Activated gamma-delta T cell treated with anti-CD3 and anti-CD28 coated beads, Interleukin-2, amount 50 U/mL, for 16 hours (primary cell): ENCODE data around the gene CAMP.
"Not testable (repeated sequence)": the region's sequence is repeated elsewhere in the genome, so short reads cannot be mapped to it uniquely, and the experiment has no call there.

Experiments
- DNase-seq: peaks from one replicate; pipeline ENCODE4 v3.0.0-alpha.2; 2020; ENCODE audit warnings: low read depth

Gene CAMP

DNA sequence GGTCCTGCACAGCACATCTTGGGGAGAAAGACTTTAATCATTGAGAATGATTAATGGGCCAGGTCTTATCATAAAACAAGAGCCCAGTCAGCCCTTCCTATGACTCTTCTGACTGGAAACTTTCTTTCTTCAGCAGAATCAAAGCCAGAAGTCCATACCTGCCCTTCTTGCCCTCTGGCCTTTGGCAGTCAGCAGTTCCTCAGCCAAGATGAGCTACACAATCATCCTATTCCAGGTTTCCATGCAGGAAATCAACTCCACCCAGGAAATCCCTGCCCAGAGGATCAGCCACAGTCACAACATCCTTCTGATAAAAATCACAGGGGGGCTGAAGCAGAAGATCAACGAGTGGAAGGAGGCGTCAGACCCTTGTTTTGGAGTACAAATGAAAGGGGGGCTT lies 44.5 kb downstream of the CAMP start:
- no peak for DNase-seq

DNA sequence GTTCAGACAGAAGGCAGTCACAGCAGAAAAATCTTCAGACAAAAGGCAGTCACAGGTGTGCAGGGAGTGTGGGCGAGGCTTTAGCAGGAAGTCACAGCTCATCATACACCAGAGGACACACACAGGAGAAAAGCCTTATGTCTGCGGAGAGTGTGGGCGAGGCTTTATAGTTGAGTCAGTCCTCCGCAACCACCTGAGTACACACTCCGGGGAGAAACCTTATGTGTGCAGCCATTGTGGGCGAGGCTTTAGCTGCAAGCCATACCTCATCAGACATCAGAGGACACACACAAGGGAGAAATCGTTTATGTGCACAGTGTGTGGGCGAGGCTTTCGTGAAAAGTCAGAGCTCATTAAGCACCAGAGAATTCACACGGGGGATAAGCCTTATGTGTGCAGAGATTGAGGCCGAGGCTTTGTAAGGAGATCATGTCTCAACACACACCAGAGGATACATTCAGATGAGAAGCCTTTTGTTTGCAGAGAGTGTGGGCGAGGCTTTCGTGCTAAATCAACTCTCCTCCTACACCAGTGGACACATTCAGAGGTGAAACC lies 45.2 kb downstream of the CAMP start:
- DNase-seq: peak; percentile 71

DNA sequence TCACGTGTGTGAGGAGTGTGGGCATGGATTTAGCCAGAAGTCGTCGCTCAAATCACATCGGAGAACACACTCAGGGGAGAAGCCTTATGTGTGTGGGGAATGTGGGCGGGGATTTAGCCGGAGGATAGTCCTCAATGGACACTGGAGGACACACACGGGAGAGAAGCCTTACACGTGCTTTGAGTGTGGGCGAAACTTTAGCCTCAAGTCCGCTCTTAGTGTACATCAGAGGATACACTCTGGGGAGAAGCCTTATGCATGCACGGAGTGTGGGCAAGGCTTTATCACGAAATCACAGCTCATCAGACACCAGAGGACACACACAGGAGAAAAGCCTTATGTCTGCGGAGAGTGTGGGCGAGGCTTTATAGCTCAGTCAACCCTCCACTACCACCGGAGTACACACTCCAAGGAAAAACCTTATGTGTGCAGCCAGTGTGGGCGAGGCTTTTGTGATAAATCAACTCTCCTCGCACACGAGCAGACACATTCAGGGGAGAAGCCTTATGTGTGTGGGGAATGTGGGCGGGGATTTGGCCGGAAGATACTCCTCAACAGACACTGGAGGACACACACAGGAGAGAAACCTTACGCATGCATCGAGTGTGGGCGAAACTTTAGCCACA lies 45.8 kb downstream of the CAMP start:
- DNase-seq: no peak

DNA sequence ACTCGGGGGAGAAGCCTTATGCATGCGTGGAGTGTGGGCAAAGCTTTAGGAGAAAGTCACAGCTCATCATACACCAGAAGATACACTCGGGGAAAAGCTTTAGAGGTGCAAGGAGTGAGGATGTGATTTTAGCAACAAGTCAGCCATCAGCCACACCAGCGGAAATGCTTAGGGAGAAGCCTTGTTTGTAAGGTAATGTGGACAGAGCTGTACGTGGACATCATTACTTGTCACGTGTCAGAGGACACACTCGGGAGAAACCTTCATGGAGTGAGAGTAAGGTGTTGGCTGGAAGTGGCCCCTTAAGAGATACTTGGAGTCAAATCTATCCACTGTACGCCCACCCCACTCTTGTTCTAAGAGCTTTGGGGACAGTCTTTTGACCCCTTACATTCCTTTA lies 46.3 kb downstream of the CAMP start:
- no peak for DNase-seq

DNA sequence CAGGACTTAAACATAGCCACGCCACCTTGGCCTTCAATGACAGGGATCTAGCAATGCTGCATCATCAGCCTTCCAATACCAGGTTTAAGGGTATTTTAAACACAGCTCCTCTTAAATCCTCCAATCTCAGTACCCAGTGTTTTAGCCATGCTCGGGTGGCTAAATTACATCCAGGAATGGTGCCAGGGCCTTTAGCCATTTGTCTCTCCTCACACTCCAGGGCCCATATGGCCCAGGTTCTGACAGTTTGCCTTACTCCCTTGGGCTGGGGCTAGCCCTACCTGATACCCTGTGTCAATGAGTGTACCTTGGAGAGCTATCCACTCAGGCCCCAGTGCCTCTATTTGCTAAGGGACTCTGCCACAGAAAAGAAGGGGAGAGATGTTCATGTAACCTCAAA lies 47.0 kb downstream of the CAMP start:
- DNase-seq: no peak

DNA sequence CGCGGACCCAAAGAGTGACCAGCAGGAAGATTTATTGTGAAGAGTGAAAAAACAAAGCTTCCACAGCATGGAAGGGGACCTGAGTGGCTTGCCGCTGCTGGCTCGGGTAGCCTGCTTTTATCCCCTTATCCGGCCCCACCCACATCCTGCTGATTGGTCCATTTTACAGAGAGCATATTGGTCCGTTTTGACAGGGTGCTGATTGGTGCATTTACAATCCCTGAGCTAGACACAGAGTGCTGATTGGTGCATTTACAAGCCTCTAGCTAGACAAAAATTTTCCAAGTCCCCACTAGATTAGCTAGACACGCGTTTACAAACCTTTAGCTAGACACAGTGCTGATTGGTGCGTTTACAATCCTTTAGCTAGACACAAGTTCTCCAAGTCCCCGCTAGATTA lies 47.9 kb downstream of the CAMP start:
- DNase-seq: not testable (repeated sequence)

DNA sequence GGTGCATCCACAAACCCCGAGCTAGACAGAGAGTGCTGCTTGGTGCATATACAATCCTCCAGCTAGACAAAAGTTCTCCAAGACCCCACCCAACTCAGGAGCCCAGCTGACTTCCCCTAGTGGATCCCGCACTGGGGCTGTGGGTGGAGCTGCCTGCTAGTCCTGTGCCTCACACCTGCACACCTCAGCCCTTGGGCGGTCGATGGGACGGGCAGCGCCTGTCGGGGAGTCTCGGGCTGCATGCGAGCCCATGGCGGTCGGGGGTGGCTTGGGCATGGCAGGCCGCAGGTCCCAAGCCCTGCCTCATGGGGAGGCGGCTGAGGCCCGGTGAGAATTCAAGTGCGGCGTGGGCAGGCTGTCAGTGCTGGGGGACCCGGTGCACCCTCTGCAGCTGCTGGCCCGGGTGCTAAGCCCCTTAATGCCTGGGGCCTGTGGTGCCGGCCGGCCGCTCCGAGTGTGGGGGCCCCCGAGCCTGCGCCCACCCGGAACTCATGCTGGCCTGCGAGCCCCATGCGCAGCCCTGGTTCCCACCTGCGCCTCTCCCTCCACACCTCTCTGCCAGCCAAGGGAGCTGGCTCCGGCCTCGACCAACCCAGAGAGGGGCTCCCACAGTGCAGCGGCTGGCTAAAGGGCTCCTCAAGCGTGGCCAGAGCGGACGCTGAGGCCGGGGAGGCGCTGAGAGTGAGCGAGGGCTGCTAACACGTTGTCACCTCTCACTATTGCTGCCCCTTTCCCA lies 48.6 kb downstream of the CAMP start:
- DNase-seq: no peak

DNA sequence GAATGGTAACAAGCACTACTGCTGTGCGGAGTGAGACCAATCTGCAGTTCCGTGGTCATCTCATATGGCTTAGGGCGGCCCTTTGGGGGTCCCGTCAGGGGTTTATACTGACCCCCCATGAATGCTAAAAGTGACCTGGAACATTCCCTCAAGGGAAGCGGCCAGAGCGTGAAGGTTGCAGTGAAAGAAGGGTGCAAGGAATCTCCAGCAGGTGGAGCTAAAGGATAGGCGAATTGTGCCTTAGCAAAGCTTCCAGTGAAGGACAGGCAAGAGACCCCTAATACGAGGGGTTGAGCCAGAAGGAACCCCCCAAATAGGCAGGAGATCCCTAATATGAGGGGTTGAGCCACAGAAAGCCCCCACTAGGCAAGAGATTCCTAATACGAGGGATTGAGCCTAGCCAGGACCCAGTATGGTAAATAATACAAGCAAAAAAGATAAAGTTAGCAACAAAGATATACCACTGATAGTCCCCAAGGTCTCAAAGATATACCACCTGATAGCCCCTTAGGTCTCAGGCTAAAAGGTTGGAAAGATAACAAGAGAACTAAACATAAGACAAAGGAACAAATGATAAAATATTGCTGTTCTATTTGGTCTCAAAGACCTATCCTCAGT lies 50.4 kb downstream of the CAMP start:
- peak; percentile 23 for DNase-seq

DNA sequence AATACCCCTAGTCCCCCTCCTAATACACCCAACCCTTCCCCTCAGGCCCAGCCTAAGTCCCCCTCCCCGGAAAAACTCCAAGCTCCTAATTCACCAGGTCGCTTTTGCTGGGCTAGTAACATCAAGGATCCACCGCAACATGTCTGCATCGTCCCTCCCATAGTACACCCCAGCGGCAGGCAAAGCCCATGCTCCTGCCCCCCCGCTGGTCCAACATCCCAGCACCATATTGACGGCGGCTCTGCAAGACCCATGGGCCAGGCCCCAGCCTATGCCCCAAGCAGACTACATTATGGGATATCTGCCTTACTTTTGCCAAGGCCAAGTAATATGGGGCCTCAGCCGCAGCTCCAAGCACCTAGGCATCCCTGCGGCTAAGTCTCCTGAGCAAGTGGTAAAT lies 51.2 kb downstream of the CAMP start:
- no peak for DNase-seq
